ENCODE measurements around the gene SAMD5. TPM values are rescaled to one million over a fixed set of nuclear protein-coding genes. Genes with fewer than 3 reads are reported as not detected.
"Not testable (repeated sequence)": the region's sequence is repeated elsewhere in the genome, so short reads cannot be mapped to it uniquely, and the experiment has no call there.

Gene SAMD5
- total and polyA plus RNA-seq, 7 donors: 0.68 to 6.8 (median 1.1) TPM

GRCh38 chr6:147531321-147531720 lies 22.8 kb downstream of the SAMD5 start:
- DNase-seq: no peak
- Histone ChIP-seq H3K27me3 (no peaks in the 10 kb centered on the region), H3K9me3 (no peaks in the 10 kb centered on the region), H3K4me1 (no peaks in the 10 kb centered on the region), H3K4me3 (no peak overlapping the region), H3K36me3 (no peaks in the 10 kb centered on the region), H3K27ac (no peak overlapping the region)
- no peak for TF ChIP-seq POLR2AphosphoS5 (IDR thresholded peaks at IDR 0.05)
- TF ChIP-seq CTCF (IDR thresholded peaks at IDR 0.05): no peak
- no peak for TF ChIP-seq EP300 (IDR thresholded peaks at IDR 0.05)
- TF ChIP-seq POLR2A (IDR thresholded peaks at IDR 0.05): no peak
- WGBS, 2 donors: 93 to 94% methylated on average over 2 of the region's 2 CpGs
- intact Hi-C loops (cut with DNase I): no loop called here

- Histone ChIP-seq H3K27me3 (no peaks in the 10 kb centered on the region), H3K27ac (no peak overlapping the region), H3K4me3 (no peak overlapping the region), H3K36me3 (no peaks in the 10 kb centered on the region), H3K9me3 (no peaks in the 10 kb centered on the region), H3K4me1 (no peaks in the 10 kb centered on the region)
- intact Hi-C loops (cut with DNase I): no loop called here
- no peak for DNase-seq
- TF ChIP-seq POLR2A (IDR thresholded peaks at IDR 0.05) (no peak), CTCF (IDR thresholded peaks at IDR 0.05) (no peak), EP300 (IDR thresholded peaks at IDR 0.05) (no peak), POLR2AphosphoS5 (IDR thresholded peaks at IDR 0.05) (no peak)
- WGBS, 2 donors: 92 to 93% methylated on average over 13 of the region's 13 CpGs
Observed at GRCh38 chr6:147534116-147534860, 25.8 kb downstream of the SAMD5 start.

GRCh38 chr6:147538821-147539220 lies 30.3 kb downstream of the SAMD5 start:
- DNase-seq: no peak
- no peaks in the 10 kb centered on the region for H3K4me1 ChIP-seq
- TF ChIP-seq EP300 (IDR thresholded peaks at IDR 0.05): no peak
- TF ChIP-seq POLR2AphosphoS5 (IDR thresholded peaks at IDR 0.05): no peak
- TF ChIP-seq POLR2A (IDR thresholded peaks at IDR 0.05): no peak
- TF ChIP-seq CTCF (IDR thresholded peaks at IDR 0.05): no peak
- no peak overlapping the region for H3K27ac ChIP-seq
- H3K4me3 ChIP-seq: no peak overlapping the region
- intact Hi-C loops (cut with DNase I): no loop called here
- H3K27me3 ChIP-seq: no peaks in the 10 kb centered on the region
- H3K9me3 ChIP-seq: no peaks in the 10 kb centered on the region
- WGBS, 2 donors: 84 to 87% methylated on average over 6 of the region's 6 CpGs
- no peaks in the 10 kb centered on the region for H3K36me3 ChIP-seq

- Histone ChIP-seq H3K36me3 (no peaks in the 10 kb centered on the region), H3K4me3 (no peak overlapping the region), H3K4me1 (no peaks in the 10 kb centered on the region), H3K27me3 (no peaks in the 10 kb centered on the region), H3K9me3 (no peaks in the 10 kb centered on the region), H3K27ac (no peak overlapping the region)
- 81 to 87% methylated on average over 5 of the region's 5 CpGs for WGBS, 2 donors
- intact Hi-C loops (cut with DNase I): no loop called here
- DNase-seq: no peak
- TF ChIP-seq POLR2A (IDR thresholded peaks at IDR 0.05) (no peak), POLR2AphosphoS5 (IDR thresholded peaks at IDR 0.05) (no peak), EP300 (IDR thresholded peaks at IDR 0.05) (no peak), CTCF (IDR thresholded peaks at IDR 0.05) (no peak)
Observed at GRCh38 chr6:147540075-147540474, 31.6 kb downstream of the SAMD5 start.

- DNase-seq; H3K9me3 ChIP-seq; H3K4me1 ChIP-seq; H3K36me3 ChIP-seq; intact Hi-C loops (cut with DNase I); H3K27ac ChIP-seq; H3K4me3 ChIP-seq; H3K27me3 ChIP-seq: not testable (repeated sequence)
- WGBS, 2 donors: 83 to 90% methylated on average over 4 of the region's 4 CpGs
Observed at GRCh38 chr6:147542436-147542835, 33.9 kb downstream of the SAMD5 start.

Measured in sigmoid colon (tissue), 7 donors.